Breast epithelium (tissue), 4 donors: ENCODE results near the gene PRKCE. TPM values are rescaled to one million over a fixed set of nuclear protein-coding genes. Genes with fewer than 3 reads are reported as not detected.

ENCODE experiments used
- DNase-seq, 2 donors: peaks; one replicate each; pipeline ENCODE4 v3.0.0-alpha.2; 2019; ENCODE audit warnings: low spot score in 2 of 2
- H3K27ac ChIP-seq, 2 donors: fragments of 200-600 bp; sonication (generic) in 1 of 2; one replicate each; pipeline ENCODE4 v1.5.1; 2016 to 2019; ENCODE audit warnings: mild to moderate bottlenecking in 1 of 2
- H3K27me3 ChIP-seq, 2 donors: fragments of 200-600 bp; sonication (generic) in 1 of 2; one replicate each; pipeline versions ENCODE4 v1.5.1 to v1.6.0; 2017 to 2019; ENCODE audit warnings: control low read depth in 1 of 2, mild to moderate bottlenecking in 1 of 2
- H3K36me3 ChIP-seq: fragments of 200-600 bp; one replicate; pipeline ENCODE4 v1.5.1; 2019
- H3K4me1 ChIP-seq, 2 donors: fragments of 200-600 bp; sonication (generic); one replicate each; pipeline ENCODE4 v1.5.1; 2016 to 2019; ENCODE audit warnings: control low read depth in 1 of 2
- H3K4me3 ChIP-seq, 3 donors: fragments of 200-600 bp; sonication (generic); 1 replicate in 2 of 3; 2 replicates in 1 of 3; pipeline ENCODE4 v1.5.1; 2016 to 2019; ENCODE audit warnings: mild to moderate bottlenecking in 3 of 3, moderate library complexity in 2 of 3
- H3K9me3 ChIP-seq, 2 donors: fragments of 200-600 bp; sonication (generic) in 1 of 2; one replicate each; pipeline ENCODE4 v1.5.1; 2016 to 2019; ENCODE audit warnings: control low read depth in 1 of 2
- CTCF ChIP-seq, 3 donors: fragments of 450-650 bp; IDR thresholded peaks; one replicate each; pipeline ENCODE4 v1.5.1; 2016 to 2017; ENCODE audit warnings: antibody characterized with exemption in 3 of 3, mild to moderate bottlenecking in 3 of 3, moderate library complexity in 3 of 3
- POLR2A ChIP-seq: fragments of 450-650 bp; IDR thresholded peaks from one replicate; pipeline ENCODE4 v1.6.1; 2016; ENCODE audit warnings: antibody characterized with exemption, mild to moderate bottlenecking, moderate library complexity
- POLR2AphosphoS5 ChIP-seq, 3 donors: sonication (generic); formaldehyde crosslinking; IDR thresholded peaks; one replicate each; pipeline ENCODE4 v1.6.1; 2017; ENCODE audit warnings: antibody characterized with exemption in 3 of 3
- intact Hi-C: fragments of 100-400 bp; cut with DNase I; formaldehyde crosslinking; loops from one replicate; pipeline ENCODE4 v1.15.1; 2023; ENCODE audit warnings: low total_unique reads
- total RNA-seq, 3 donors: library from RNA; depleted of rRNA; stranded (reverse); fragments of >200 nt; gene quantifications; one replicate each; pipeline ENCODE4 v1.1.0, GENCODE V29; 2016

Gene PRKCE
- total RNA-seq, 3 donors from 2014 or later, result 20.6 to 34.0 (median 23.6) TPM

GRCh38 chr2:45732436-45732835, 81.0 kb downstream of the PRKCE start:
- Histone ChIP-seq H3K27ac (no peak overlapping the region), H3K27me3 (no peaks in the 10 kb centered on the region), H3K9me3 (no peaks in the 10 kb centered on the region), H3K4me3 (no peak overlapping the region), H3K4me1 (no peaks in the 10 kb centered on the region), H3K36me3 (no peaks in the 10 kb centered on the region)
- DNase-seq, result no peak
- TF ChIP-seq POLR2A, result no peak
- no peak for TF ChIP-seq POLR2AphosphoS5 (IDR thresholded peaks at IDR 0.05)
- TF ChIP-seq CTCF (IDR thresholded peaks at IDR 0.05), result no peak
- intact Hi-C loops, result no loop called here

GRCh38 chr2:45732946-45733345, 81.5 kb downstream of the PRKCE start:
- intact Hi-C loops, result no loop called here
- no peak overlapping the region for H3K27ac ChIP-seq

GRCh38 chr2:45734336-45734735, 82.9 kb downstream of the PRKCE start:
- no peak for TF ChIP-seq POLR2A
- no peak for TF ChIP-seq CTCF (IDR thresholded peaks at IDR 0.05)
- TF ChIP-seq POLR2AphosphoS5 (IDR thresholded peaks at IDR 0.05), result no peak
- Histone ChIP-seq H3K27ac (peak overlapping the region in 1 of 2 donors; percentile 33), H3K4me3 (no peak overlapping the region), H3K36me3 (no peaks in the 10 kb centered on the region), H3K9me3 (no peaks in the 10 kb centered on the region), H3K27me3 (no peaks in the 10 kb centered on the region), H3K4me1 (no peaks in the 10 kb centered on the region)
- DNase-seq, result no peak
- intact Hi-C loops, result no loop called here

More at GRCh38 chr2:45732946-45733345, 81.5 kb downstream of the PRKCE start:
- DNase-seq, result no peak
- H3K4me1 ChIP-seq, result no peaks in the 10 kb centered on the region
- no peaks in the 10 kb centered on the region for H3K27me3 ChIP-seq
- H3K4me3 ChIP-seq, result no peak overlapping the region
- H3K9me3 ChIP-seq, result no peaks in the 10 kb centered on the region
- no peaks in the 10 kb centered on the region for H3K36me3 ChIP-seq
- TF ChIP-seq POLR2AphosphoS5 (IDR thresholded peaks at IDR 0.05) (no peak), CTCF (IDR thresholded peaks at IDR 0.05) (no peak), POLR2A (no peak)

GRCh38 chr2:45734952-45735351, 83.5 kb downstream of the PRKCE start:
- no peaks in the 10 kb centered on the region for H3K9me3 ChIP-seq
- H3K4me3 ChIP-seq, result no peak overlapping the region
- no peaks in the 10 kb centered on the region for H3K4me1 ChIP-seq
- no peaks in the 10 kb centered on the region for H3K27me3 ChIP-seq
- no peaks in the 10 kb centered on the region for H3K36me3 ChIP-seq
- TF ChIP-seq CTCF (IDR thresholded peaks at IDR 0.05) (no peak), POLR2A (no peak), POLR2AphosphoS5 (IDR thresholded peaks at IDR 0.05) (no peak)
- DNase-seq, result no peak
- intact Hi-C loops, result no loop called here
- H3K27ac ChIP-seq, result peak overlapping the region in 1 of 2 donors; percentile 33

GRCh38 chr2:45736757-45737704, 85.6 kb downstream of the PRKCE start:
- Histone ChIP-seq H3K27ac (peak overlapping the region; percentile 68 to 79), H3K4me3 (peak overlapping the region in 1 of 3 donors; percentile 34), H3K9me3 (no peaks in the 10 kb centered on the region), H3K27me3 (no peaks in the 10 kb centered on the region), H3K36me3 (no peaks in the 10 kb centered on the region), H3K4me1 (no peaks in the 10 kb centered on the region)
- intact Hi-C loops, result no loop called here
- TF ChIP-seq POLR2A (no peak), POLR2AphosphoS5 (IDR thresholded peaks at IDR 0.05) (peak in 1 of 3 donors; percentile 45)
- peak in 1 of 2 donors; percentile 86 for DNase-seq
